ENCODE data around the gene RAB40C. TPM values are rescaled to one million over a fixed set of nuclear protein-coding genes. Genes with fewer than 3 reads are reported as not detected.
A peak's percentile ranks its signal among the peaks of the same experiment; 100 is the strongest.

RAB40C gene
- total RNA-seq, 2 experiments from 2014 or later = 10.1 to 10.6 TPM

- ChIA-PET POLR2A (no interaction called here), CTCF (interaction anchor here (0.7 kb wide), 1 partner anchor 52 kb away, joined by 3 read pairs; no protein-coding TSS in a partner anchor)
- no peaks in the 10 kb centered on the region for H3K9me3 Mint-ChIP-seq
- H3K4me3 Mint-ChIP-seq = no peak overlapping the region
- intact Hi-C loops (cut with micrococcal nuclease) = no loop called here
- no peaks in the 10 kb centered on the region for H3K27me3 Mint-ChIP-seq
- H3K4me1 Mint-ChIP-seq (ENCODE audit: low read depth) = peaks cover 10% of the 10 kb centered on the region
- no peak overlapping the region for H3K27ac Mint-ChIP-seq
- DNase-seq = no peak
- peaks cover 4% of the 10 kb centered on the region for H3K36me3 Mint-ChIP-seq
Measured at GRCh38 chr16:603933-604332, 14.1 kb downstream of the RAB40C start.

- Mint-ChIP-seq H3K9me3 (no peaks in the 10 kb centered on the region), H3K36me3 (peaks cover 2% of the 10 kb centered on the region), H3K4me3 (no peak overlapping the region), H3K27ac (no peak overlapping the region), H3K27me3 (no peaks in the 10 kb centered on the region), H3K4me1 (ENCODE audit: low read depth) (peaks cover 16% of the 10 kb centered on the region)
- intact Hi-C loops (cut with micrococcal nuclease) = loop anchor here (5.0 kb wide), 1 partner anchor 214 kb away; no protein-coding TSS in a partner anchor
- no peak for DNase-seq
- ChIA-PET CTCF (interaction anchor here (0.6 kb wide), 1 partner anchor 414 kb away, joined by 3 read pairs; no protein-coding TSS in a partner anchor), POLR2A (no interaction called here)
Measured at GRCh38 chr16:606656-607307, 16.9 kb downstream of the RAB40C start.

- ChIA-PET CTCF (no interaction called here), POLR2A (no interaction called here)
- no peaks in the 10 kb centered on the region for H3K9me3 Mint-ChIP-seq
- peaks cover 2% of the 10 kb centered on the region for H3K36me3 Mint-ChIP-seq
- peak; percentile 82 for DNase-seq
- H3K27ac Mint-ChIP-seq = peak overlapping the region; percentile 79
- intact Hi-C loops (cut with micrococcal nuclease) = loop anchor here (1.0 to 5.0 kb wide), 2 partner anchors 19 to 216 kb away; no protein-coding TSS in a partner anchor
- no peak overlapping the region for H3K4me3 Mint-ChIP-seq
- no peaks in the 10 kb centered on the region for H3K27me3 Mint-ChIP-seq
- peaks cover 16% of the 10 kb centered on the region for H3K4me1 Mint-ChIP-seq (ENCODE audit: low read depth)
Measured at GRCh38 chr16:608019-608418, 18.2 kb downstream of the RAB40C start.

- Mint-ChIP-seq H3K27ac (no peak overlapping the region), H3K4me1 (ENCODE audit: low read depth) (peaks cover 14% of the 10 kb centered on the region), H3K9me3 (no peaks in the 10 kb centered on the region), H3K4me3 (no peak overlapping the region), H3K36me3 (no peaks in the 10 kb centered on the region), H3K27me3 (no peaks in the 10 kb centered on the region)
- CTCF ChIA-PET = interaction anchor here (1.1 to 2.9 kb wide), 4 partner anchors 9 to 217 kb away, joined by 3 to 12 read pairs (median 6); no protein-coding TSS in a partner anchor
- intact Hi-C loops (cut with micrococcal nuclease) = loop anchor here (5.0 kb wide), 1 partner anchor 217 kb away; no protein-coding TSS in a partner anchor
- POLR2A ChIA-PET = interaction anchor here (0.6 kb wide), 1 partner anchor 408 kb away, joined by 3 read pairs; no protein-coding TSS in a partner anchor
- DNase-seq = no peak
Measured at GRCh38 chr16:609316-609715, 19.4 kb downstream of the RAB40C start.

GRCh38 chr16:609984-610383 lies 20.1 kb downstream of the RAB40C start:
- ChIA-PET CTCF (interaction anchor here (0.6 to 2.9 kb wide), 8 partner anchors 8 to 218 kb away, joined by 3 to 12 read pairs (median 4); partner anchors contain the start of gene METTL26), POLR2A (no interaction called here)
- Mint-ChIP-seq H3K27ac (no peak overlapping the region), H3K36me3 (peaks cover 3% of the 10 kb centered on the region), H3K4me3 (no peak overlapping the region), H3K4me1 (ENCODE audit: low read depth) (peaks cover 14% of the 10 kb centered on the region), H3K9me3 (no peaks in the 10 kb centered on the region), H3K27me3 (no peaks in the 10 kb centered on the region)
- intact Hi-C loops (cut with micrococcal nuclease) = loop anchor here (5.0 kb wide), 1 partner anchor 218 kb away; no protein-coding TSS in a partner anchor
- no peak for DNase-seq

- H3K27me3 Mint-ChIP-seq = no peaks in the 10 kb centered on the region
- H3K4me3 Mint-ChIP-seq = no peak overlapping the region
- intact Hi-C loops (cut with micrococcal nuclease) = loop anchor here (1.0 kb wide), 1 partner anchor 31 kb away; no protein-coding TSS in a partner anchor
- CTCF ChIA-PET = interaction anchor here (0.6 to 2.9 kb wide), 8 partner anchors 9 to 34 kb away, joined by 3 to 12 read pairs (median 5); partner anchors contain the start of gene METTL26
- DNase-seq = peak; percentile 76
- H3K4me1 Mint-ChIP-seq (ENCODE audit: low read depth) = peaks cover 14% of the 10 kb centered on the region
- POLR2A ChIA-PET = interaction anchor here (1.2 kb wide), 1 partner anchor 26 kb away, joined by 4 read pairs; the partner anchor contains the start of gene METTL26
- peaks cover 3% of the 10 kb centered on the region for H3K36me3 Mint-ChIP-seq
- H3K27ac Mint-ChIP-seq = no peak overlapping the region
- no peaks in the 10 kb centered on the region for H3K9me3 Mint-ChIP-seq
Measured at GRCh38 chr16:610513-611381, 20.9 kb downstream of the RAB40C start.

GRCh38 chr16:615122-615521 lies 25.3 kb downstream of the RAB40C start:
- CTCF ChIA-PET = no interaction called here
- intact Hi-C loops (cut with micrococcal nuclease) = no loop called here
- Mint-ChIP-seq H3K27ac (no peak overlapping the region), H3K4me1 (ENCODE audit: low read depth) (peaks cover 4% of the 10 kb centered on the region), H3K4me3 (no peak overlapping the region), H3K27me3 (no peaks in the 10 kb centered on the region), H3K36me3 (peaks cover 3% of the 10 kb centered on the region), H3K9me3 (no peaks in the 10 kb centered on the region)
- POLR2A ChIA-PET = no interaction called here
- no peak for DNase-seq

- no peaks in the 10 kb centered on the region for H3K4me1 Mint-ChIP-seq (ENCODE audit: low read depth)
- ChIA-PET CTCF (no interaction called here), POLR2A (no interaction called here)
- H3K27ac Mint-ChIP-seq = no peak overlapping the region
- peaks cover 3% of the 10 kb centered on the region for H3K36me3 Mint-ChIP-seq
- no peak for DNase-seq
- H3K27me3 Mint-ChIP-seq = no peaks in the 10 kb centered on the region
- H3K9me3 Mint-ChIP-seq = no peaks in the 10 kb centered on the region
- no peak overlapping the region for H3K4me3 Mint-ChIP-seq
- intact Hi-C loops (cut with micrococcal nuclease) = no loop called here
Measured at GRCh38 chr16:616733-617586, 27.1 kb downstream of the RAB40C start.

GRCh38 chr16:617855-618254 lies 28.0 kb downstream of the RAB40C start:
- H3K4me1 Mint-ChIP-seq (ENCODE audit: low read depth) = no peaks in the 10 kb centered on the region
- H3K4me3 Mint-ChIP-seq = no peak overlapping the region
- peaks cover 3% of the 10 kb centered on the region for H3K36me3 Mint-ChIP-seq
- H3K9me3 Mint-ChIP-seq = no peaks in the 10 kb centered on the region
- intact Hi-C loops (cut with micrococcal nuclease) = no loop called here
- H3K27me3 Mint-ChIP-seq = no peaks in the 10 kb centered on the region
- H3K27ac Mint-ChIP-seq = no peak overlapping the region
- DNase-seq = no peak
- ChIA-PET CTCF (no interaction called here), POLR2A (no interaction called here)

GRCh38 chr16:619476-620100 lies 29.7 kb downstream of the RAB40C start:
- H3K36me3 Mint-ChIP-seq = peaks cover 2% of the 10 kb centered on the region
- intact Hi-C loops (cut with micrococcal nuclease) = no loop called here
- POLR2A ChIA-PET = no interaction called here
- H3K4me1 Mint-ChIP-seq (ENCODE audit: low read depth) = no peaks in the 10 kb centered on the region
- no peak overlapping the region for H3K4me3 Mint-ChIP-seq
- no peaks in the 10 kb centered on the region for H3K9me3 Mint-ChIP-seq
- no peak overlapping the region for H3K27ac Mint-ChIP-seq
- no peaks in the 10 kb centered on the region for H3K27me3 Mint-ChIP-seq
- DNase-seq = no peak
- CTCF ChIA-PET = interaction anchor here (2.0 kb wide), 1 partner anchor 8 kb away, joined by 6 read pairs; no protein-coding TSS in a partner anchor
